Measurements from ENCODE around the gene APBB1.

The APBB1 gene

GRCh38 chr11:6350043-6350442 is 68.9 kb downstream of the APBB1 start:
- no peak for DNase-seq

GRCh38 chr11:6345366-6345765 is 73.5 kb downstream of the APBB1 start:
- no peak for DNase-seq

All from activated CD4-positive, alpha-beta T cell treated with anti-CD3 and anti-CD28 coated beads for 4 hours (primary cell).